Panc1 (cell line): ENCODE results near the gene RPS15.

ENCODE experiments used
- TCF7L2 ChIP-seq: IDR thresholded peaks from 2 replicates; pipeline ENCODE4 v1.6.1; 2011; ENCODE audit warnings: mild to moderate bottlenecking, low read depth, low read length, inconsistent platforms
- TF ChIP-seq, protein P1 (sequence below): fragments of 450-650 bp; IDR thresholded peaks from 2 replicates; pipeline ENCODE4 v1.5.1; 2017; ENCODE audit warnings: mild to moderate bottlenecking

DNA sequence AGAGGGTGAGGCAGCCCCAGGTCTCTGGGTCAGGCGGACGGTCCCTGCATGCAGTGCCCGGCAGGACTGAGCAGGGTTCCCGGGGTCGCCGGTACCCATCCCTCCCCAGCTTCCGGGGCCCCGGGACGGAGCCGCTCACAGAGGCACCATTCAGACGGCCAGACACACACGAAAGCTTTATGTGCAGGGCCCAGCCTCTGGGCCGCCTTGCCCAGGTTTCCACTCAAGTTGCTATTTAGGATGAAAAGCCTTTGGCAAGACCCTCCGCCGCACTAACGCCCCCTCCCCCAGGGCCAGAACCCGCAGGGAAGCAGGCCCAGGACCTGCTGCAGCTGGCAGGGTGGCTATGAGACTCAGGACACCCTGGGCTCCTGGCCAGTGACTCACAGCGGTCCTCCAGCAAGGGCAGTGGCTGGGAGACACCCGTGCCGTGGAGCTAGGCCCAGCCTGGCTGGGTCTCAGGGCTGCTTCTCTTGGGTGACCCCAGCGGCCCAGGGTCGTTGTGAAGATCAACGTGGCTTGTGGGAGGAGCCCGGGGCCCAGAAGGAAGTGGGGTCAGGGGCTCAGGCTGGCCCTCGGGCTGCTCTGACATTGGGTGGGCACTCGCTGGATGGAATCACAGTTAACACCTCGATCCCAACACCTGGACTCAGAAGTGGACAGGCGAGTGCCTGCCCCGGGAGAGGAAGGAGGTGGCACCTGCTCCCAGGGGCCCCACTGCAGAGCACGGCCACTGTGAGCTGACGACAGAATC is 36.0 kb downstream of the RPS15 start:
- TF ChIP-seq, protein P1, sequence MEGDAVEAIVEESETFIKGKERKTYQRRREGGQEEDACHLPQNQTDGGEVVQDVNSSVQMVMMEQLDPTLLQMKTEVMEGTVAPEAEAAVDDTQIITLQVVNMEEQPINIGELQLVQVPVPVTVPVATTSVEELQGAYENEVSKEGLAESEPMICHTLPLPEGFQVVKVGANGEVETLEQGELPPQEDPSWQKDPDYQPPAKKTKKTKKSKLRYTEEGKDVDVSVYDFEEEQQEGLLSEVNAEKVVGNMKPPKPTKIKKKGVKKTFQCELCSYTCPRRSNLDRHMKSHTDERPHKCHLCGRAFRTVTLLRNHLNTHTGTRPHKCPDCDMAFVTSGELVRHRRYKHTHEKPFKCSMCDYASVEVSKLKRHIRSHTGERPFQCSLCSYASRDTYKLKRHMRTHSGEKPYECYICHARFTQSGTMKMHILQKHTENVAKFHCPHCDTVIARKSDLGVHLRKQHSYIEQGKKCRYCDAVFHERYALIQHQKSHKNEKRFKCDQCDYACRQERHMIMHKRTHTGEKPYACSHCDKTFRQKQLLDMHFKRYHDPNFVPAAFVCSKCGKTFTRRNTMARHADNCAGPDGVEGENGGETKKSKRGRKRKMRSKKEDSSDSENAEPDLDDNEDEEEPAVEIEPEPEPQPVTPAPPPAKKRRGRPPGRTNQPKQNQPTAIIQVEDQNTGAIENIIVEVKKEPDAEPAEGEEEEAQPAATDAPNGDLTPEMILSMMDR: no peak
- TF ChIP-seq TCF7L2: no peak
